ES-I3 (cell line): ENCODE measurements around the gene CCDC34.

Experiments
- H3K36me3 ChIP-seq: 2 replicates; pipeline ENCODE4 v1.6.1; 2013; ENCODE audit warnings: mild to moderate bottlenecking, low read length, control low read depth, moderate library complexity; ENCODE audit not compliant: insufficient read depth
- H3K4me1 ChIP-seq: 2 replicates; pipeline ENCODE4 v1.6.1; 2013; ENCODE audit warnings: mild to moderate bottlenecking, control low read depth, low read length; ENCODE audit not compliant: insufficient read depth
- H3K9ac ChIP-seq: 2 replicates; pipeline ENCODE4 v1.6.1; 2013; ENCODE audit warnings: low read depth, mild to moderate bottlenecking, low read length, moderate library complexity
- H3K9me3 ChIP-seq: 2 replicates; pipeline ENCODE4 v1.6.1; 2013; ENCODE audit warnings: mild to moderate bottlenecking, low read length, moderate library complexity; ENCODE audit not compliant: control insufficient read depth, insufficient read depth

Gene CCDC34

GRCh38 chr11:27292637-27293010, 70.4 kb downstream of the CCDC34 start:
- Histone ChIP-seq H3K9ac (no peak overlapping the region), H3K36me3 (no peaks in the 10 kb centered on the region), H3K9me3 (peaks cover 14% of the 10 kb centered on the region), H3K4me1 (peaks cover 7% of the 10 kb centered on the region; the same call in 1 of the 2 replicates)

DNA sequence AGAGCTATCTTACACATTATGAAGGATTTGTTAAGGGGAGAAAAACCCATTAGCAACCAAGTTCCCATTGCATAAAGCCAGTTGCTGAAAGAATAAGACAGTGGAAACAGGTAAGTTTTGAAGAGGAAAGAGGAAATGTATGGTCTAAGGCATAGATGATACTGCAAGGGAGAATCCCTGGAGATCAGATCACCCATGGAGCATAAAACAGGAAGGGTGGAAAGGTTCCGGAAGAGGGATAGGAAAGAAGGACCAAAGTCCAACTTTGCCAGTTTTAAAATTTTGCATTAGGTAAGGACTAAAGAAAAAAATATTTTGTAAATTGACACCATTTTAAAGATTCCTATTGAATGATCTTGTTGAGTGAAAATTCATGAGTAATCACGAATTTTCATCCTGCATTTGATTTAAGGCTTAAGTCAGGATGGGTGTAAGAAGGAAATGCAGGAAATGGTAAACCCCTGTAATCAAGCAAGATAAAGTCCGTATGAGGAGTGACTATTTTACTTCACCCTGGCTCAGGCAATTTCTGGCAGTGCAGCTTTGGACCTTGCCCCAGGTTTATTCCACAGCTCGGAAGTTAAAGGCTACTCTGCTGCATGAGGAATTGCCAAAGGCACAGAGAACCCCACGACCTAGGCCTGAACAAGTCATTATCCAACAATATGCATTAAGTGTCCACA, 70.9 kb downstream of the CCDC34 start:
- peaks cover 7% of the 10 kb centered on the region; the same call in 1 of the 2 replicates for H3K4me1 ChIP-seq
- H3K9me3 ChIP-seq = peaks cover 14% of the 10 kb centered on the region
- no peak overlapping the region for H3K9ac ChIP-seq
- no peaks in the 10 kb centered on the region for H3K36me3 ChIP-seq

- Histone ChIP-seq H3K9ac (no peak overlapping the region), H3K36me3 (no peaks in the 10 kb centered on the region), H3K4me1 (peaks cover 7% of the 10 kb centered on the region; the same call in 1 of the 2 replicates), H3K9me3 (peaks cover 14% of the 10 kb centered on the region)
These were observed 71.6 kb downstream of the CCDC34 start for GRCh38 chr11:27291302-27291889.

- peaks cover 7% of the 10 kb centered on the region; the same call in 1 of the 2 replicates for H3K4me1 ChIP-seq
- H3K36me3 ChIP-seq = no peaks in the 10 kb centered on the region
- H3K9me3 ChIP-seq = peaks cover 14% of the 10 kb centered on the region
- H3K9ac ChIP-seq = no peak overlapping the region
These were observed 72.6 kb downstream of the CCDC34 start for GRCh38 chr11:27290261-27291050.
